A549 (cell line): ENCODE data around the gene ECEL1.

ENCODE experiments used
- BHLHE40 ChIP-seq: IDR thresholded peaks from 2 replicates; pipeline ENCODE4 v1.6.1; 2012; ENCODE audit warnings: low read depth, low read length, inconsistent platforms
- CHD4 ChIP-seq: fragments of 200-600 bp; sonication (generic); IDR thresholded peaks from 2 replicates; pipeline ENCODE4 v1.6.1; 2016; ENCODE audit warnings: antibody characterized with exemption, mild to moderate bottlenecking, borderline replicate concordance
- CTCF ChIP-seq: fragments of >200 bp; sonication (Bioruptor Twin); formaldehyde crosslinking; IDR thresholded peaks from 3 replicates; pipeline ENCODE4 v1.5.1; 2016
- EP300 ChIP-seq, 2 experiments: fragments of >200 bp; sonication (Bioruptor Twin); formaldehyde crosslinking; IDR thresholded peaks; 2 replicates in 1 of 2; 3 replicates in 1 of 2; pipeline ENCODE4 v1.6.1; 2016 to 2017
- HOXA7 ChIP-seq: fragments of 250-450 bp; sonication (Bioruptor Pico); IDR thresholded peaks from 2 replicates; pipeline ENCODE4 v1.5.0; 2020; ENCODE audit warnings: mild to moderate bottlenecking, moderate library complexity
- MAX ChIP-seq: IDR thresholded peaks from 2 replicates; pipeline ENCODE4 v1.6.1; 2012
- PBX3 ChIP-seq: IDR thresholded peaks from 2 replicates; pipeline ENCODE4 v1.6.1; 2012
- POLR2A ChIP-seq: IDR thresholded peaks from 2 replicates; pipeline ENCODE4 v1.6.1; 2012; ENCODE audit warnings: mild to moderate bottlenecking, low read length
- POLR2AphosphoS2 ChIP-seq: conservative IDR thresholded peaks from 2 replicates; pipeline ENCODE4 v1.6.1; 2012; ENCODE audit warnings: low read length, improper control_type of control experiment, inconsistent platforms
- SMC3 ChIP-seq: fragments of >200 bp; sonication (Bioruptor Twin); formaldehyde crosslinking; IDR thresholded peaks from 3 replicates; pipeline ENCODE4 v1.6.1; 2018; ENCODE audit warnings: inconsistent platforms
- ZNF302 ChIP-seq: fragments of 250-450 bp; sonication (Bioruptor Pico); IDR thresholded peaks from 2 replicates; pipeline ENCODE4 v1.9.0; 2021; ENCODE audit warnings: inconsistent platforms, mild to moderate bottlenecking, moderate library complexity

GRCh38 chr2:232463701-232464543, 23.7 kb downstream of the ECEL1 start:
- TF ChIP-seq PBX3: no peak
- no peak for TF ChIP-seq EP300 (IDR thresholded peaks at IDR 0.05)
- TF ChIP-seq CTCF: no peak
- TF ChIP-seq POLR2A: no peak
- no peak for TF ChIP-seq HOXA7 (CRISPR knock-in tag)
- no peak for TF ChIP-seq ZNF302 (CRISPR knock-in tag)
- TF ChIP-seq CHD4: no peak
- TF ChIP-seq MAX: no peak
- TF ChIP-seq SMC3: no peak
- no peak for TF ChIP-seq POLR2AphosphoS2
- no peak for TF ChIP-seq BHLHE40
